ENCODE results near the gene UBE2N. TPM values are rescaled to one million over a fixed set of nuclear protein-coding genes. Genes with fewer than 3 reads are reported as not detected.

Gene UBE2N
- total RNA-seq, 2 experiments from 2014 or later = 186 to 192 TPM

DNA sequence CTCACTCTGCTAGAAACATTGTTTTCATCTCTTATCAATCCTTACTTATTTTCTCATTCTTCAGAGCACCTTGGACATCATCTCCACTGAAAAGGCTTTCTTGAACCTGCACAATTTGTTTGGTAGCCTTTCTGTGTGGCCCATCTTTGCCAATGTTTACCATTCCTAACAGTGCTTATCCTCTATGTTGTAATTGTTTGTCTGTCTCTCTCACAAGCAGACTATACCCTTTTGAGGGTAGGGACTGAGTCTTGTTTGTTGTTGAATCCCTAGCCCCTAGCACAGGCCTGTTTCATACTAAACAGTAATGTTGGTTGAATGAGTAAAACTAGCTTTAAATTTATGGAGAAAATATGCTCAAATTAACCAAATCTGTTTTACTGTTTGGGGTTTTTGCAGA lies 34.8 kb upstream of the UBE2N start:
- Mint-ChIP-seq H3K27ac (no peak overlapping the region), H3K27me3 (no peaks in the 10 kb centered on the region), H3K4me3 (no peak overlapping the region), H3K9me3 (no peaks in the 10 kb centered on the region), H3K4me1 (ENCODE audit: low read depth) (peaks cover 7% of the 10 kb centered on the region), H3K36me3 (ENCODE audit: low read depth) (peaks cover 27% of the 10 kb centered on the region)
- intact Hi-C loops (cut with micrococcal nuclease) = no loop called here
- DNase-seq (no peak), ATAC-seq (no peak)
- TF ChIP-seq, protein P1, sequence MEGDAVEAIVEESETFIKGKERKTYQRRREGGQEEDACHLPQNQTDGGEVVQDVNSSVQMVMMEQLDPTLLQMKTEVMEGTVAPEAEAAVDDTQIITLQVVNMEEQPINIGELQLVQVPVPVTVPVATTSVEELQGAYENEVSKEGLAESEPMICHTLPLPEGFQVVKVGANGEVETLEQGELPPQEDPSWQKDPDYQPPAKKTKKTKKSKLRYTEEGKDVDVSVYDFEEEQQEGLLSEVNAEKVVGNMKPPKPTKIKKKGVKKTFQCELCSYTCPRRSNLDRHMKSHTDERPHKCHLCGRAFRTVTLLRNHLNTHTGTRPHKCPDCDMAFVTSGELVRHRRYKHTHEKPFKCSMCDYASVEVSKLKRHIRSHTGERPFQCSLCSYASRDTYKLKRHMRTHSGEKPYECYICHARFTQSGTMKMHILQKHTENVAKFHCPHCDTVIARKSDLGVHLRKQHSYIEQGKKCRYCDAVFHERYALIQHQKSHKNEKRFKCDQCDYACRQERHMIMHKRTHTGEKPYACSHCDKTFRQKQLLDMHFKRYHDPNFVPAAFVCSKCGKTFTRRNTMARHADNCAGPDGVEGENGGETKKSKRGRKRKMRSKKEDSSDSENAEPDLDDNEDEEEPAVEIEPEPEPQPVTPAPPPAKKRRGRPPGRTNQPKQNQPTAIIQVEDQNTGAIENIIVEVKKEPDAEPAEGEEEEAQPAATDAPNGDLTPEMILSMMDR (IDR thresholded peaks at IDR 0.05) = no peak
- CTCF ChIA-PET = interaction anchor here (1.2 to 1.7 kb wide), 3 partner anchors 9 to 626 kb away, joined by 3 to 7 read pairs (median 6); partner anchors contain the start of gene MRPL42
- POLR2A ChIA-PET = no interaction called here

DNA sequence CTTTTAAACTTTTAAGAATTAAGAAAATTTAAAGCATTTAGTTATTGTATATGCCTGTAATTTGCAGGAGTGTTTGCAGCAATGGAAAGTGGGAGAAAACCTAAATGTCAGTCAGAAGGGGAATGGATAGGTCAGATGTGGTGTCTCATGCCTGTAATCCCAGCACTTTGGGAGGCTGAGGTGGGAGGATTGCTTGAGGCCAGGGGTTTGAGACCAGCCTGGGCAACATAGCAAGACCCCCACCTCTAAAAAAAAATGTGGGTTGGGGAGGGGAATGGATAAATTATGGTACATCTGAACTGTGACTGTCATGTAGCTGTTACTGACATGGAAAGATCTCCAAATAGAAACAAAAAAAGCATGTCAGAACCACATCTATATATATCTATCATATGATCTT lies 27.6 kb upstream of the UBE2N start:
- H3K27ac Mint-ChIP-seq = no peak overlapping the region
- peaks cover 27% of the 10 kb centered on the region for H3K4me1 Mint-ChIP-seq (ENCODE audit: low read depth)
- ATAC-seq (no peak), DNase-seq (no peak)
- peaks cover 26% of the 10 kb centered on the region for H3K36me3 Mint-ChIP-seq (ENCODE audit: low read depth)
- ChIA-PET POLR2A (no interaction called here), CTCF (interaction anchor here (0.8 kb wide), 1 partner anchor 12 kb away, joined by 3 read pairs; no protein-coding TSS in a partner anchor)
- TF ChIP-seq, protein P1 (IDR thresholded peaks at IDR 0.05) = no peak
- no peaks in the 10 kb centered on the region for H3K9me3 Mint-ChIP-seq
- intact Hi-C loops (cut with micrococcal nuclease) = no loop called here
- no peak overlapping the region for H3K4me3 Mint-ChIP-seq
- H3K27me3 Mint-ChIP-seq = no peaks in the 10 kb centered on the region

DNA sequence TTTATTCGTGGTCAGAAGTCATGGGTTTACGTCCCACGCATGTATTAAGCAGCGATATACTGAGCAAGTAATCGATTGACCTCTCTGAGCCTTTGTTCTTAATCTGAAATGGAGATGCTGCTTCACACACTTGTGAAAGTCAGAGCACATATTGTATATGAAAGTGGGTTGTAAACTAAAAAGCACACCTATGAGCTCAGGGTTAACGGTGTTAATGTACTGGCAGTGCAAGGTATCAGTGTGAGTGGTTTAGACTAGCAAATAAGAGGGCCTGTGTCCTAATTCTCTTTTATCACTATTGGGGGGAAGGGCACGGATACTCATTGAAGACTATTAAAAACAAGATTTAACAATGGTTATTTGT lies 26.2 kb upstream of the UBE2N start:
- TF ChIP-seq, protein P1 (IDR thresholded peaks at IDR 0.05) = no peak
- Mint-ChIP-seq H3K27ac (peak overlapping the region; percentile 87), H3K4me1 (ENCODE audit: low read depth) (peaks cover 27% of the 10 kb centered on the region), H3K27me3 (no peaks in the 10 kb centered on the region), H3K9me3 (no peaks in the 10 kb centered on the region), H3K36me3 (ENCODE audit: low read depth) (peaks cover 19% of the 10 kb centered on the region), H3K4me3 (peak overlapping the region; percentile 84)
- POLR2A ChIA-PET = interaction anchor here (0.6 to 2.6 kb wide), 3 partner anchors 23 to 48 kb away, joined by 3 to 15 read pairs (median 4); partner anchors contain the start of gene UBE2N
- intact Hi-C loops (cut with micrococcal nuclease) = no loop called here
- CTCF ChIA-PET = interaction anchor here (0.6 to 3.8 kb wide), 9 partner anchors 9 to 634 kb away, joined by 3 to 17 read pairs (median 3); no protein-coding TSS in a partner anchor
- peak; percentile 12 for ATAC-seq
- DNase-seq = no peak

DNA sequence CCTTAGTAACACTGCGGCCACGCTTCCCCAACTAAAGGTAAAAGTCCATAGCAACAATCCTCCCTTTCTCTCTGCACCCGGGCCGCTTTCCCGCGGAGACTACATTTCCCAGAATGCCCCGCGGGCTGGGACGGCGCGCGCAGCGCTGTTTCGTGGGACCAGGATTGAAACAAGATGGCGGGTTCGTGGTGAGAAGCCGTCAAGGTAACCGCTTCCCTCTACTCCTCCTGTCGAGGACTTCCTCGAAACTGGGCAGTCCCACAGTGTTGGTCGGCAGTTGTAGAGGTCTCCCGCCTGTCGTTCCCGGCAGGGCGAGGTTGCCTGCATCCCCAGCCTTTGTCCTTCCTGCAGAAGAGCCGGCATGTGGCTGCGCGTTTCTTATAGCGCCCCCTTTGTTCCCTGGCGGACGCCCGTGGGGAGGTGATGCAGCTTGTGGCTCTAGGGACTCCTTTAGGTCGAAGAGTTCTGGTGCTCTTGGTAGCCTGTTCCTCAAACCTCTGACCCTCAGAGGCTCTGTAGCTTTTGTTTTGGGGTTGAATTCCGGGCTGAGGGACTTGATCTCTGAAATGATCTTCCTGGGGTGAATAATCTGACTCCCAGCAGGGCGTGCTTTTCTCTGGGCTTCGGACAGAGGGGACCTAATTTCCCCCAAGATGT lies 25.7 kb upstream of the UBE2N start, which contains the start of gene MRPL42:
TSS of gene MRPL42 (plus strand) at position 164 of the 657 bp plus-strand sequence. CDS start 1,772 bp downstream, outside the sequence.
- Mint-ChIP-seq H3K27me3 (no peaks in the 10 kb centered on the region), H3K27ac (peak within 1 kb of the TSS; percentile 87), H3K36me3 (ENCODE audit: low read depth) (peaks cover 19% of the 10 kb centered on the region), H3K9me3 (no peaks in the 10 kb centered on the region), H3K4me3 (peak within 1 kb of the TSS; percentile 84), H3K4me1 (ENCODE audit: low read depth) (peaks cover 25% of the 10 kb centered on the region)
- ChIA-PET CTCF (interaction anchor here (0.6 to 3.8 kb wide), 10 partner anchors 10 to 634 kb away, joined by 3 to 17 read pairs (median 3); no protein-coding TSS in a partner anchor), POLR2A (interaction anchor here (0.6 to 2.6 kb wide), 4 partner anchors 22 to 225 kb away, joined by 3 to 15 read pairs (median 4); partner anchors contain the start of gene UBE2N)
- intact Hi-C loops (cut with micrococcal nuclease) = no loop called here
- DNase-seq = peak; percentile 93
- TF ChIP-seq, protein P1 (IDR thresholded peaks at IDR 0.05) = peak; percentile 68
- peak; percentile 93 for ATAC-seq

Data from activated CD8-positive, alpha-beta T cell treated with anti-CD3 and anti-CD28 coated beads for 36 hours (primary cell).